ENCODE data around the gene SBK3.
A peak's percentile ranks its signal among the peaks of the same experiment; 100 is the strongest.
"Not testable (repeated sequence)": the region's sequence is repeated elsewhere in the genome, so short reads cannot be mapped to it uniquely, and the experiment has no call there.

SBK3 gene

DNA sequence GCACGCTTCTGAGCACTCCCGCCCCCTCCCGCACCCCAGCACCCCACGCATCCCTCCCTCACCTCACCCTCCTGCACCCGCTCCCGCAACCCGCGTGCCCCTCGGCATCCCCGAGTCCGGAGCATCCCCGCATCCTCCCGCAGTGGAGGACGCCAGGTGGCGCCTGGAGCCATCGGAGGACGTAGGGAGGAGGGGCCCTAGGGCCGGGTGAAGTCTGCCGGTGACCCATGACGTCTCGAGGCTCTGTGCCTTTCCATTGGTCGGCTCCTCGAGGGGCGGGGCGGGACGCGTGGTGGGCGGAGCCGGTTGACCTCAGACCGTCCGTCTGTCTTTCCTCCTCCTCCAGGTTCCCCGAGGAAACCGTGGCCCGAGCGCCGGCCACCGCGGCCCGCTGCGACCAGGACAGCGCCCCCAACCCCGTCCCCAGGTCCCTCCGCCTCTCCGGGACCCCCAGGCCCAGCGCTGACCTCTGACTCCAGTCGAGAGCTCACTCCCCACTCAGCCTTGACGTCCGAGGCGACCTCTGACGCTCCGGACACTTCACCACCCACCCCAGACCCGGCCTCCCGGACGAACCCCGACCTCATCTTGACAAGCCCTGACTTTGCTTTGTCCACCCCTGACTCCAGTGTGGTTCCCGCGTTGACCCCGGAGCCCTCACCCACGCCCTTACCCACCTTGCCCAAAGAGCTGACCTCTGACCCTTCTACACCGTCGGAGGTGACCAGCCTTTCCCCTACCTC is 28.3 kb downstream of the SBK3 start:
- DNase-seq (ENCODE audit: low spot score) = peak; percentile 100

- DNase-seq (ENCODE audit: low spot score) = no peak
Measured at GRCh38 chr19:55508120-55508519, 37.2 kb downstream of the SBK3 start.

GRCh38 chr19:55504981-55505380 is 40.4 kb downstream of the SBK3 start:
- DNase-seq (ENCODE audit: low spot score) = no peak

- no peak for DNase-seq (ENCODE audit: low spot score)
Measured at GRCh38 chr19:55504252-55504603, 41.1 kb downstream of the SBK3 start.

DNA sequence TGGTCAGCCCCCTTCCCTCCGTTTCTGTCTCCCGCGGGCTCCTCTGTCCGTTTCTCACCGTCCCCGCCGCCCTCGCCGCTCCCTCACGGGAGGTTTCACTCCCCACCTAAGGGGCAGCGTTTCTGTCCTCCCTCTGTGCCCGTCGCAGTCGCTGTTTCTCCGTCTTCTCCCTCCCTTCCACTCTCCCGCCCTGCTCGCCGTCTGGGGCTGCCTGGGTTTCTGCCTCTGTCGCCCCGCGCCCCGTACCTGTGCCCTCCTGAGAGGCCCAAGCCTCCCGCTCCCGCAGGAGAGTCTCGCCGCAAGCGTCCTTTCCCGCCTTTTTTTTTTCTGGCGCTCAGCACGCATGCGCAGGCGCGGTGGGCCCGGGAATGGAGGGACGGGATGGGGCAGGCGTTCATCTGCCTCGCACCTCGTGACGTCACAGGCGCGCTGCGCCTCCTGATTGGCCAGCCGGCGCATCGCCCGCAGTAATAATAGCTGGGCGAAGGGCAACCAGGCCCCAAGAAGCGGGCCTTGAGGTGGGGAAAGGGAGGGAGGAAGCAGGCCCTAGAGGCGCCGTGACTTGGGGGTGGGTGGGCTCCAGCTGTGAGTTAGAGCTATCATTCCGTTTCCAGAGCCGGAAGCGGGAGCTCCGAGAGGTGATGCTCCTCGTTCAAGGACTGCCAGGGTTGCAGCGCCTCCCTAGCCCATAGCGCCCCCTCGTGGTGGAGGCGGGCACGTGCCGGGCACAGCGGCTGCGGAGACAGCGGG is 41.7 kb downstream of the SBK3 start:
- peak; percentile 99 for DNase-seq (ENCODE audit: low spot score)

DNA sequence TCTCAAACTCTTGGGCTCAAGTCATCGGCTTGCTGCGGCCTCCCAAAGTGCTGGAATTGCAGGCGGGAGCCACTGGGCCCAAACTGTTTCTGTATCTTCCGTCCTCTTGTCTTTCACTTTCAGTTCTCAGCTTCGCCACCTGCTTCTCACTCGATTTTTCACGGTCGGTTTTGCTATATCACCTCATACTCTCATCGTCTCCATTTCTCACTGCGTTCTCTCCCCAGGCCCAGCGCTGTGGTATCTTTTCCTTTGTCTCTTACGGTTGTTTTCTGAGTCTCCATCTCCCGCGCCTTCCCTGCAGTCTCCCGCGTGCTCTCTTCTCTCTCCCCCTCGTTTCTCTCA is 42.2 kb downstream of the SBK3 start:
- DNase-seq (ENCODE audit: low spot score) = no peak

- no peak for DNase-seq (ENCODE audit: low spot score)
Measured at GRCh38 chr19:55502197-55502952, 43.0 kb downstream of the SBK3 start.

DNA sequence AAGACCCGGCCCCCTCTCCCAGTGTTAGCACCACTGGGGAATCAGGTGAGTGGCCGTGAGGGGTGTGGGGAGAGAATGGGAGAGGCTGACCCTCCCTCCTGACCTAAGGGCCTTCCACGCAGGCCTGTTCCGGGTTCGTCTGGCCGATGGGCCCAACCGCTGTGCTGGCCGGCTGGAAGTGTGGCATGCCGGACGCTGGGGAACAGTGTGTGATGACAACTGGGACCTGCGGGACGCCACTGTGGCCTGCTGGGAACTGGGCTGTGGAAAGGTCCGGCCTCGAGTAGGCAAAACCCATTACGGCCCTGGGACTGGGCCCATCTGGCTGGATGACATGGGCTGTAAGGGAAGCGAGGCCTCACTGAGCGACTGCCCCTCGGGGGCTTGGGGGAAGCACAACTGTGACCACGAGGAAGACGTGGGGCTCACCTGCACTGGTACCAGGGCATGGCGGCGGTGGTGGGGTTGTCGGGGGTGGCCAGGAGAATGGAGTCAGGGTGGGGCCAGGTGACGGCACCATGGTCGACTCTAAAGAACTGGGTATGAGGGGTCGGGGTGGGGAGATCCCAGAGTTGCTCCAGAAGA is 44.9 kb downstream of the SBK3 start:
- DNase-seq (ENCODE audit: low spot score) = no peak

DNA sequence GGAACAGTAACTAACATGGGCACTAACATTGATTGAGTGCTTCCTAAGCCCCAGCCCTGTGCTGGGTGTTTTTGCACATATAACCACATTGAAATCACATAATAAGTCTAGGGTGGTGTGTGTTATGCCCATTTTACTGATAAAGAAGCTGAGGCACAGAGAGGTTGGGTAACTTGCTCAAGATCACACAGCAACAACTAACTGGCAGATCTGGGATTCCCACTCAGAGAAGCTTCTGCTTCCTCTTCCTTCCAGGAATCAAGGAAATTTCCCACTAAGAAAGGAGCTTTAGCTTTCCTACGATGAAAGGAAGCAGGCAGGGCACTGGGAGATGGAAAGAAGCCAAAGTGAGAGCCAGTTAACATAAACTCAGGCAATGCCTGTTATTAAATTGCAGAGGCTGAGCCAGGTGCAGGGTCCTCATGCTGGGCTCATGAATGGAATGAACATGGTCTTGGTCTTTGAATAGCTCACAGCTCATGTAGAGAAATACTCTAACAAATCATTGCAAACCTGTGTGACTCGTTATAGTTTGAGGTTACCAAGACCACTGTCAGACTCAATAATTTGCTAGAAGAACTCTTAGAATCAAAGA is 47.0 kb downstream of the SBK3 start:
- no peak for DNase-seq (ENCODE audit: low spot score)

GRCh38 chr19:55497763-55498162 is 47.6 kb downstream of the SBK3 start:
- DNase-seq (ENCODE audit: low spot score) = no peak

DNA sequence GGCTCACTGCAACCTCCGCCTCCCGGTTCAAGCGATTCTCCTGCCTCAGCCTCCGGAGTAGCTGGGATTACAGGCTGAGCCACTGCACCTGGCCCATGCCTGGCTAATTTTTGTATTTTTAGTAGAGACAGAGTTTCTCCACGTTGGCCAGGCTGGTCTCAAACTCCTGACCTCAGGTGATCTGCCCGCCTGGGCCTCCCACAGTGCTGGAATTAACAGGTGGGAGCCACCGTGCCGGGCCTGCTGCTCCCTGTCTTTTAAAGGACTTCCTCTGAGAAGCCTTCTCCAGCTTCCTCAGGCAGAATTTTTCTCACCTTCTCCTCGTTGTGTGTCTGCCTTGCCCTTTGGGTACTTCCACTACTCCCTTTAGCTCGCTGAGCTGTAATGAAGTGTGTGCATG is 48.5 kb downstream of the SBK3 start:
- not testable (repeated sequence) for DNase-seq (ENCODE audit: low spot score)

GRCh38 chr19:55495646-55496349 is 49.5 kb downstream of the SBK3 start:
- no peak for DNase-seq (ENCODE audit: low spot score)

DNA sequence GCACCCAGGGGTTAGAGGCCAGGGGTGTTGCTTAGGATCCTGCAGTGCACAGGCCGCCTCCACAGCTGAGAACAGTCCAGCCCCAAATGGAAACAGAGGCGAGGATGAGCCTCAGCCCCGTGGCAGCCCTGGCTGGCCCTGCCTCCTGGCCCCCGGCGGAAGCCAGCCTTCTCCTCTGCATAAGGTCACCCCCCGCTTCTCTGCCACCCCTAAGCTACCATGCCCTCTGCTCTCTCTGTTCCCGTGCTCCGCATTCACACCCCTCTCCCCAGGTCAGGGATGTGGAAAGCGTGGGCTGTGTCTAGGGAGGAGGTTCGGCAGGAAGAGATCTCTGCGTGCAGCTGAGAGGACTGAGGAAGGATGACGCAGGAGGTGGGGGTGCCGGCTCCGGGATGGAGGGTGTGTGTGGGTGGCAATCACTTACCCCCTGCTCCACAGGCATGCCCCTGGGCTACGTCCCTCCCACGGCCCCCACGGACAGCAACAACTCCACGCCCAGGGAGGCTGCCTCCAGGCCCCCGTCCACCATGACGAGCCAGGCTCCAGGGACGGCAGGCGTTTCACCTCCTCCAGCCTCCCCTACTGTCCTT is 51.1 kb downstream of the SBK3 start:
- DNase-seq (ENCODE audit: low spot score) = peak; percentile 53

- DNase-seq (ENCODE audit: low spot score) = no peak
Measured at GRCh38 chr19:55493645-55494171, 51.6 kb downstream of the SBK3 start.

DNA sequence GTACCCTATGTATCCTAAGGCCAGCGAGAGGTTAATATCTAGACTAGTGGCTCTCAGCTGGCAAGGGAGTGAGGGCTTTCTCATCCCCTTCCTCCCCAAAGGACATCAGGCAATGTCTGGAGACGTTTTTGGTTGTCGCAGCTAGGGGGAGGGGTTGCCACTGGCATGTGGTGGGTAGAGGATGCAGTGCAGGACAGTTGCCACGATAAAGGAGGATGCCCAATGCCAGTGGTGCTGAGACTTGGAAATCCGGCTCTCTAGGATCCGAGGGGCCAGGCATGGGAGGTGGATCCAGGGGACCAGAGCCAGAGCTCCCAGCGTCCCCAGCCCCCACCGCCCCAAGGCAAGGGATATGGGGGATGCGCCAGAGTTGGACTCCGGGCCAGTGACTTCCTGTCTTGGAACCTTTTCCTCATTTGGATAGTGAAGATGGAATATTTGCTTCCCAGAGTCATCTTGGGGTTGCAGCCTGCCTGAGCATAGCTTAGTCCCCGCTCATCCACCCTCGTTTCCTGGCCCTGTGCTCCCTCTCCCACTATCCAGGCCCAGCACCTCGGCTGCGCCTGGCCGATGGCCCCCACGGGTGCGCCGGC is 52.2 kb downstream of the SBK3 start:
- peak; percentile 29 for DNase-seq (ENCODE audit: low spot score)

- DNase-seq (ENCODE audit: low spot score) = no peak
Measured at GRCh38 chr19:55492362-55492944, 52.9 kb downstream of the SBK3 start.

DNA sequence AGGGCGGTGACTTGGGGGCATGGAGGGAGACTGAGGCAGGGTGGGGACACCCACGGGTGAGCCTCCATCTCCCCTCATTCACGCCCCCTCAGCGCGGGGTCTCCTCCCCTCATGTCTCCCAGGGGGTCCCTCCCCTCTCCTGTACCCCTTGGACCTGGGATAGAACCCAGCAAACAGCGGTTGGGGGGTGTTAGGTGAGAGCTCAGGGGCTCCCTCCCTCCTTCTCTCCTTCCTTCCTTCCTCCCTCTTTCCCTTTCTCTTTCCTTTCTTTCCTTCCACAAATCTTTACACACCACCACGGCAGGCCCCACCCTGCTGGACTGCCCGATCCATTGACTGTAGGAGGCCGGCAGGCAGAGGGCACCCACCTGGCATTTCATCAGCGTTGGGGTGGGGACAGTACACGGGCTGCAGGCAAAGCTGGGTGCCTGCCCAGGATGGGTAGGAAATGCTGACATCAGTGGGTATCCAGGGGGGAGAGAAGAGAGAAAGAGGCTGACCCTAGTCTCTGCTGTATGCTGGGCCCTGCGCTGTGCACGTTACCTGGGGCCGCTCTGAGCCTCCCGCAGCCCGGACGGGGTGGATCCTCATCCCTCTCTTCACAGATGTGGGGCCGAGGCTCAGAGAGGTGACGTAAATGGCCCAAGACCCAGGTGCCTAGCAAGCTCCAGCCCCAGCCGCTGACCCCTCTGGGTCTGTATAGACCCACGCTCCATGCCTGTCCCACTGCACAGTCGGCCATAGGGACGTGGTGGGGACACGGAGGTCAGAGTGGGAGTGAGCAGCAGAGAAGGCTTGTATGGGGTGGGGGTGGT is 53.6 kb downstream of the SBK3 start:
- no peak for DNase-seq (ENCODE audit: low spot score)
